SK-N-MC (cell line): ENCODE results near the gene LYRM7.

Experiments used
- EZH2 ChIP-seq: fragments of 200-600 bp; sonication (generic); IDR thresholded peaks from one replicate; pipeline ENCODE4 v1.6.1; 2017; ENCODE audit warnings: antibody characterized with exemption
- POLR2AphosphoS5 ChIP-seq: IDR thresholded peaks from 2 replicates; pipeline ENCODE4 v1.6.1; 2012; ENCODE audit warnings: mild to moderate bottlenecking, low read depth, low read length, borderline replicate concordance

DNA sequence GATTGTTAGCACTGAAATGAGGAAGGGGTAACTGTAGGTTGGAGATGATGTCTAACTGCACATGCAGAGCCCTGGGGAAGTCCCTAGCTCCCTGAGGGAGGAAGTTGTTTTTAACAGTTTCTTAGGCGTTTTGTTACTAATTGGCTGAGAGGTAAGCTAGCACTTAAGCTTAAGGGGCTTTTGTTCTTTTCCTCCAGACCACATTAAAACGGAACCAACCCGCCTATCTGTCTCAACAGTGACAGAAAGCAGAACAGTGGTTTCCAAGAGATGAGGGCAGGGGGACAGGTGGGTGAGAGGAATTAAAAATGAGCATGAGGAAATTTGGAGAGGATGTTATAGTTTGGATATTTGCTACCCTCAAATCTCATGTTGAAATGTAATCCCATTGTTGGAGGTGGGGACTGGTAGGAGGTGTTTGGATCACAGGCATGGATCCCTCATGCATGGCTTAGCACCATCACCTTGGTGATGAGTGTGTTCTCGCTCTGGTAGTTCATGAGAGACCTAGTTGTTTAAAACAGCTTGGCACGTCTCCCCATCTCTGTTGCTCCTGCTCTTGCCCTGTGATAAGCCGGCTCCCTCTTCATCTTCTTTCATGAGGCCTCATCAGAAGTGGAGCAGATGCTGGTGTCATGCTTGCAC, 38.9 kb downstream of the LYRM7 start:
- TF ChIP-seq POLR2AphosphoS5 (no peak), EZH2 (no peak)
